Measurements from ENCODE around the gene ZNF648. TPM values are rescaled to one million over a fixed set of nuclear protein-coding genes. Genes with fewer than 3 reads are reported as not detected.
"Not testable (repeated sequence)": the region's sequence is repeated elsewhere in the genome, so short reads cannot be mapped to it uniquely, and the experiment has no call there.

Gene ZNF648
- total RNA-seq, 1 experiment from 2014 or later: not detected

DNA sequence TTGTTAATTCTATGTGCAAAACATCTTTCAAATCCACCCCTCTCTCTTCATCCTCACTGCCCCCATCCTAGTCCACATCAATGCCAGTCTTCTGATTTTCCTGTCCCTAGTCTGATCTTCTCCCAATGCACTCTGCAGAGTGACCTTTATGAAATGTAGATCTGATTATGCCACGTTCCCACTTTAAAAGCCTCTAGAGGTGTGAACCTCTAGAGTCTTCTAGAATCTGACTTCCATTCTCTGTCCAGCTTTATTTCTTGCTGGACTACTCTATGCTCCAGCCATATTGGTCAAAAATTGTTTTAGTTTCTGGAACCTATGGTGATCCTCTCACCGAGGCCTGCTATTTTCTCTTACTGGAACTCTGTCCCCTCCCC, 32.5 kb downstream of the ZNF648 start:
- DNase-seq (ENCODE audit: low read depth): no peak

DNA sequence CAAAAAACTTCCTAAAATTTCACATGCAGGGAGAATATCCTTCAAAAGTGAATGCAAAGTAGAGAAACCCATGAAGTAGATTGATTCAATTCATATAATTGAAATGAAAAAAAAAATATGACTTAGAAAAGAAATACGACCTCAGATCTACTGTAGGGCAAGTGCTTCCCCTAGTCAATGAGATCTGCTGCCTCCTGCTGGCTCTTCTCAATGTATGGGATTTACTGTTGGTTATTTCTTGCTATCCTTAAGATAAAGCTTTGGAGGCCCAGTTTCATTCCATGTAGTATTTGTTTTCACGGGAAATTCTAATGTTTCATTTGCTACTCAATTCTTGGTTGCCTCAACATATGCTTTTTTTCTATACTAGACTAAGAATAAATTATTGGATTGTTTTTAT, 46.2 kb downstream of the ZNF648 start:
- DNase-seq (ENCODE audit: low read depth): no peak

DNA sequence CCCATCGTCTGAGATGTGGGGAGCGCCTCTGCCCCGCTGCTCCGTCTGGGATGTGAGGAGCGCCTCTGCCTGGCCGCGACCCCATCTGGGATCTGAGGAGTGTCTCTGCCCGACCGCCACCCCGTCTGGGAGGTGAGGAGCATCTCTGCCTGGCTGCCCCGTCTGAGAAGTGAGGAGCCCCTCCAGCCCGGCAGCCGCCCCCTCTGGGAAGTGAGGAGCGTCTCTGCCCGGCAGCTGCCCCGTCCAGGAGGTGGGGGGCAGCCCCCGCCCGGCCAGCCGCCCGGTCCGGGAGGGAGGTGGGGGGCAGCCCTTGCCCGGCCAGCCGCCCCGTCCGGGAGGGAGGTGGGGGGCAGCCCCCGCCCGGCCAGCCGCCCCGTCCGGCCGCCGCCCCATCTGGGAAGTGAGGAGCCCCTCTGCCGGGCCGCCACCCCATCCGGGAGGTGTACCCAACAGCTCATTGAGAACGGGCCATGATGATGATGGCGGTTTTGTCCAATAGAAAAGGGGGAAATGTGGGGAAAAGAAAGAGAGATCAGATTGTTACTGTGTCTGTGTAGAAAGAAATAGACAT, 50.6 kb downstream of the ZNF648 start:
- DNase-seq (ENCODE audit: low read depth): not testable (repeated sequence)

DNA sequence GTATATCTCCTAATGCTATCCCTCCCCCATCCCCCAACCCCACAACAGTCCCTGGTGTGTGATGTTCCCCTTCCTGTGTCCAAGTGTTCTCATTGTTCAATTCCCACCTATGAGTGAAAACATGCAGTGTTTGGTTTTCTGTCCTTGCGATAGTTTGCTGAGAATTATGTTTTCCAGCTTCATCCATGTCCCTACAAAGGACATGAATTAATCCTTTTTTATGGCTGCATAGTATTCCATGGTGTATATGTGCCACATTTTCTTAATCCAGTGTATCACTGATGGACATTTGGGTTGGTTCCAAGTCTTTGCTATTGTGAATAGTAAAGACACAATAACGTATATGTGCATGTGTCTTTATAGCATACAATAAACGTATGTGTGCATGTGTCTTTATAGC, 56.1 kb downstream of the ZNF648 start:
- not testable (repeated sequence) for DNase-seq (ENCODE audit: low read depth)

DNA sequence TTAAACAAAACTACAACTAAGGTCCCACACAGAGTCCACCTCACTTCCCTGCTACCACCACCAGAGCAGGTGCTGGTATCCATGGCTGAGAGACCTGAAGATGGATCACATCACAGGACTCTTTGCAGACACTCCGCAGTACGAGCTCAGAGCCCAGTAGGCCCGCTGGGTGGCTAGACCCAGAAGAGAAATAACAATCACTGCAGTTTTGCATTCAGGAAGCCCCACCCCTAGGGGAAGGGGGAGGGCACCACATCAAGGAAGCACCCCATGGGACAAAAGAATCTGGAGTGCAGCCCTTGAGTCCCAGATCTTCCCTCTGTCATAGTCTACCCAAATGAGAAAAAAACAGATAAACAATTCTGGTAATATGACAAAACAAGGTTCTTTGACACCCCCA, 56.9 kb downstream of the ZNF648 start:
- no peak for DNase-seq (ENCODE audit: low read depth)
